ENCODE results near the gene PRAME.

DNA sequence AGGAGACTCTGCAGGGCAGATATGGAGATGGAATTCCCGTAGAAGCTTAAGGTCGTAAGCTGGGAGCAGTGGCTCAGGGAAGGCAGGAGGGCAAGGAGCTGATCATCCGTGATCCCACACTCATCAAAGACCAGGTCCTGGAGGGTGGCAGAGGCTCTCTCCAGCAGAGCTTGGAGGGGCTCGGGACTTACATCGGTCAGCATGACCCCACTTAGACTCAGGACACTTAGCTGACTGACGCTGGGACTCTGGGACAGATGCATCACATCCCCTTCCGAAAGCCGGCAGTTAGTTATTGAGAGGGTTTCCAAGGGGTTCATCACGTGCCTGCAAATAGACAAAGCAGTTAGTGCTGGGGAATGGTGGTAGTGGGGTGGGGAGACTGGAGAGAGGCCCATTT is 10.7 kb downstream of the PRAME start:
- TF ChIP-seq, protein P1, sequence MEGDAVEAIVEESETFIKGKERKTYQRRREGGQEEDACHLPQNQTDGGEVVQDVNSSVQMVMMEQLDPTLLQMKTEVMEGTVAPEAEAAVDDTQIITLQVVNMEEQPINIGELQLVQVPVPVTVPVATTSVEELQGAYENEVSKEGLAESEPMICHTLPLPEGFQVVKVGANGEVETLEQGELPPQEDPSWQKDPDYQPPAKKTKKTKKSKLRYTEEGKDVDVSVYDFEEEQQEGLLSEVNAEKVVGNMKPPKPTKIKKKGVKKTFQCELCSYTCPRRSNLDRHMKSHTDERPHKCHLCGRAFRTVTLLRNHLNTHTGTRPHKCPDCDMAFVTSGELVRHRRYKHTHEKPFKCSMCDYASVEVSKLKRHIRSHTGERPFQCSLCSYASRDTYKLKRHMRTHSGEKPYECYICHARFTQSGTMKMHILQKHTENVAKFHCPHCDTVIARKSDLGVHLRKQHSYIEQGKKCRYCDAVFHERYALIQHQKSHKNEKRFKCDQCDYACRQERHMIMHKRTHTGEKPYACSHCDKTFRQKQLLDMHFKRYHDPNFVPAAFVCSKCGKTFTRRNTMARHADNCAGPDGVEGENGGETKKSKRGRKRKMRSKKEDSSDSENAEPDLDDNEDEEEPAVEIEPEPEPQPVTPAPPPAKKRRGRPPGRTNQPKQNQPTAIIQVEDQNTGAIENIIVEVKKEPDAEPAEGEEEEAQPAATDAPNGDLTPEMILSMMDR (IDR thresholded peaks at IDR 0.05): no peak
- TF ChIP-seq POLR2AphosphoS5 (IDR thresholded peaks at IDR 0.05) (no peak), POLR2A (IDR thresholded peaks at IDR 0.05) (no peak)
